Type B pancreatic cell (in vitro differentiated cells): ENCODE measurements around the gene FAM120A. TPM values are rescaled to one million over a fixed set of nuclear protein-coding genes. Genes with fewer than 3 reads are reported as not detected.

Experiments used
- DNase-seq: peaks from one replicate; pipeline ENCODE4 v3.0.0; 2021; ENCODE audit warnings: mixed read lengths; ENCODE audit not compliant: unreplicated experiment; ENCODE audit errors: extremely low spot score
- H3K27ac Mint-ChIP-seq: 2 replicates; pipeline ENCODE4 v1.8.0; 2021; ENCODE audit warnings: mild to moderate bottlenecking, mixed read lengths
- H3K27me3 Mint-ChIP-seq: 2 replicates; pipeline ENCODE4 v1.8.0; 2021; ENCODE audit warnings: mixed read lengths
- H3K36me3 Mint-ChIP-seq: 2 replicates; pipeline ENCODE4 v1.8.0; 2021; ENCODE audit warnings: mixed read lengths
- H3K4me1 Mint-ChIP-seq: one replicate; pipeline ENCODE4 v1.8.0; 2021; ENCODE audit warnings: mixed read lengths; ENCODE audit not compliant: unreplicated experiment
- H3K4me3 Mint-ChIP-seq: 2 replicates; pipeline ENCODE4 v1.8.0; 2021; ENCODE audit warnings: mild to moderate bottlenecking, mixed read lengths
- H3K9me3 Mint-ChIP-seq: 2 replicates; pipeline ENCODE4 v1.8.0; 2021; ENCODE audit warnings: mixed read lengths
- CTCF ChIP-seq: fragments of 200-600 bp; sonication (generic); conservative IDR thresholded peaks from 2 replicates; pipeline ENCODE4 v1.5.0; 2021; ENCODE audit warnings: antibody characterized with exemption, mild to moderate bottlenecking
- microRNA-seq: library from miRNA; unstranded; fragments of <30 nt; microRNA quantifications from one replicate; pipeline ENCODE4, GENCODE V29; 2020
- total RNA-seq: library from RNA; stranded (reverse); gene quantifications from 2 replicates; pipeline ENCODE4 v1.2.1, GENCODE V29; 2021; ENCODE audit warnings: low replicate concordance

Gene FAM120A
- total RNA-seq, 1 donor from 2014 or later, result 72.5 TPM

- no peak overlapping the region for H3K4me3 Mint-ChIP-seq
- TF ChIP-seq CTCF, result no peak
- no peak for DNase-seq
- H3K9me3 Mint-ChIP-seq, result peaks cover 7% of the 10 kb centered on the region
- H3K27me3 Mint-ChIP-seq, result no peaks in the 10 kb centered on the region
- H3K36me3 Mint-ChIP-seq, result peaks cover 17% of the 10 kb centered on the region
- H3K4me1 Mint-ChIP-seq, result peaks cover 10% of the 10 kb centered on the region
- peak overlapping the region; percentile 53 for H3K27ac Mint-ChIP-seq
Measured at GRCh38 chr9:93612796-93613154, 161.3 kb downstream of the FAM120A start.

DNA sequence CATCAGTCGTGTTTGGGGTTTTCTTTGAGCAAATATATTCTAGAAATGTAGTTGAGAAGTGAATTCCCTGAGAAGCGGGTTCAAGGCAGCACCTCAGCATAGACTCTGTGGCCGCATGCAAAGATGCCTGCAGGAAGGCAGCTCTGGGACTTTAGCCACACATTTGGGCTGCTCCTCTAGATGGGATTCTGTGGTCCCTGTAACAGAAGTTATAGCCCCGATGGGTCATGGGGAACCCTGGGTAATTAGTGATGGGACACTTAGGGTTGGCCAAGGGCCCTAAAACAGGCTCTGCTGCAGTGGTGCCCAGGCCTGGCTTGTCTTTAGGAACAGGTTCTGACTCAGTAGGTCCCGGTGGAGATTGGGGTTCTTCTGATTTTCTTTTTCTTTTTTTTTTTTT is 161.7 kb downstream of the FAM120A start:
- no peak overlapping the region for H3K4me3 Mint-ChIP-seq
- peaks cover 14% of the 10 kb centered on the region for H3K4me1 Mint-ChIP-seq
- peak overlapping the region; percentile 53 for H3K27ac Mint-ChIP-seq
- H3K27me3 Mint-ChIP-seq, result no peaks in the 10 kb centered on the region
- DNase-seq, result no peak
- no peak for TF ChIP-seq CTCF
- peaks cover 5% of the 10 kb centered on the region for H3K9me3 Mint-ChIP-seq
- H3K36me3 Mint-ChIP-seq, result peaks cover 16% of the 10 kb centered on the region

DNA sequence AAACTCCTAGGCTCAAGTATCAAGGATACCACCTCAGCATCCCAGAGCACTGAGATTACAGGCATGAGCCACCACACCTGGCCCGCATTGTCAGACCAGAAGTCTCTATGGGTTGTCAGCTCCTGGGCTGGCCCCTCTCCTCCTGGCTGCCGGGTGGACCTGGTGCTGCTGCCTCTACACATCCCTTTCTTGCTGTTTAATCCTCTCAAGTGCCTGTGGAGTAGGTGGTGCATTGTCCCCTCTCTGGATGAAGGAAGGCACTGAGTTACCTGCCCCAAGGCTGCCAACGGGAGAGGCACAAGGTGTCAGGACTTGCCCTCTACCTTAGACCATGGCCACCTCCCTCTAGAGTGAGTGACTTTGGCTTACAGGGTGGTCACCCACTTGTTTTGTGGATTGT is 162.3 kb downstream of the FAM120A start:
- H3K27ac Mint-ChIP-seq, result no peak overlapping the region
- peaks cover 5% of the 10 kb centered on the region for H3K9me3 Mint-ChIP-seq
- H3K36me3 Mint-ChIP-seq, result peaks cover 16% of the 10 kb centered on the region
- no peak for DNase-seq
- H3K27me3 Mint-ChIP-seq, result no peaks in the 10 kb centered on the region
- peaks cover 15% of the 10 kb centered on the region for H3K4me1 Mint-ChIP-seq
- TF ChIP-seq CTCF, result no peak
- no peak overlapping the region for H3K4me3 Mint-ChIP-seq

DNA sequence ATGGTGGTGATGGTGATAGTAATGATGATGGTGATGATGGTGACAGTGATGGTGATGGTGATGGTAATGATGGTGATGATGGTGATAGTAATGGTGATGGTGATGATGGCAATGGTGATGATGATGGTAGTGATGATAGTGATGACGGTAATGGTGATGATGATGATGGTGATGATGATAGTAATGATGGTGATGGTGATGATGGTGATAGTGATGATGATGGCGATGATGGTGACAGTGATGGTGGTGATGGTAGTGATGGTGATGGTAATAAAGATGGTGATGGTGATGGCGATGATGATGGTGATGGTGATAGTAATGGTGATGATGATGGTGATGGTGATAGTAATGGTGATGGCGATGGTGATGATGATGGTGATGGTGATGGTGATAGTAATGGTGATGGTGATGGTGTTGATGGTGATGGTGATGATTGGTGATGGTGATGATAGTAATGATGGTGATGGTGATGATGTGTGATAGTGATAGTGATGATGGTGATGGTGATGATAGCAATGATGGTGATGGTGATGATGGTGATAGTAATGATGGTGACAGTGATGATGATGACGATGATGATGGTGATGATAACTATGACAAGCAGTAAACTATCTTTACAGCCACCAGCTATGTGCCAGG is 163.5 kb downstream of the FAM120A start:
- no peaks in the 10 kb centered on the region for H3K9me3 Mint-ChIP-seq
- no peak for TF ChIP-seq CTCF
- H3K4me3 Mint-ChIP-seq, result no peak overlapping the region
- no peaks in the 10 kb centered on the region for H3K27me3 Mint-ChIP-seq
- H3K27ac Mint-ChIP-seq, result no peak overlapping the region
- H3K36me3 Mint-ChIP-seq, result peaks cover 8% of the 10 kb centered on the region
- no peak for DNase-seq
- H3K4me1 Mint-ChIP-seq, result peaks cover 15% of the 10 kb centered on the region

Small RNA genes lying within 50 kb of the gene (microRNA-seq; reads per million reads assigned to microRNA genes)
- not detected for gene MIR548AU

Other genes with a start within 250 kb of the FAM120A start
- gene FAM120AOS, start 1.9 kb downstream of the FAM120A start, total RNA-seq, result 42.1 and 46.7 TPM in 2 replicates
- gene PHF2, start 124.9 kb downstream of the FAM120A start, total RNA-seq, result 28.1 and 34.7 TPM in 2 replicates